ENCODE measurements around the gene MGST1.

The MGST1 gene

DNA sequence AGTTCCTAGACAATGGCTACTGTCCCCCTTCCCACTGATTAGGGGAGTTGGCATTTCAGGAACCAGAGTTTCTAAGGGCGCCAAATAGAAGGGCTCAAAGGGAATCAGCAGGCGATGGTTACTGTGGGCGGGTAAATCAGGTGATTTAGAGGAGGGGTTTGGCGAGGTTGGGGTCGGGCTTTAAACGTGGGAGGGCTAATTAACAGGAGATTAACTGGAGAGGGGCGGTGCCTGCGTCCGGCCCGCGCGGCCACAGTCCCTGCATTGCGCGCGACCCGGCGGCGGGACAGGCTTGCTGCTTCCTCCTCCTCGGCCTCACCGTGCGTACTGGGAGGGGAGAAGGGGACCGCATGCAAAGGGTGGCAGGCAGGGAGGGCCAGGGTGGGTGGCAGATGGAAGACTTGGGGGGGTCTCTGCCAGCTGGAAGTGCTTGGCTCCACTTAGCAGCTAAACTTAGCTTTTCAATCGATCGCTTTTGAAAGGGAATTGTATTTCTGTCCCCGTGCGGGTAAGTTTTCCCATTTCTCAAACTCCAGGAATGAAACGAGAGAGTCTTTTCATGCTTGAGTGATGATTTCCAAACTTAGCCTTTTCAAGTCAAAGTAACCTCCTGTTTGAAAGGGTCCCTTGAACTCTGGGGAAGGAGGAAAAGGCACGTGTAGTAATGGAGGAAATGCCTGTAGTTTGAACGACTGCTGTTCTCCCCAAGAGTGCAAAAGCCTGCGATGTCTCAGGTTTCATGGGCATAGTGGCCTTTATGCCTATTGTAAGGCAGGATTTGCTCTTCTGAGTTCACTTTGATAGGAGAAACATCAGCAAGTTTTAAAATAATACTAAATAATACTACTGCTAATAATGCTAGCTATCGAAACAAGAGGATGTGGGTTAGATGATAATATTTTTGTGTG lies at the start of gene MGST1:
Gene MGST1, plus strand, starts transcription at position 255 of the 908 bp plus-strand sequence. CDS start 6,608 bp downstream, outside the sequence.
- no peak for FAIRE-seq

GRCh38 chr12:16299403-16299802 lies 48.0 kb upstream of the MGST1 start:
- no peak for FAIRE-seq

DNA sequence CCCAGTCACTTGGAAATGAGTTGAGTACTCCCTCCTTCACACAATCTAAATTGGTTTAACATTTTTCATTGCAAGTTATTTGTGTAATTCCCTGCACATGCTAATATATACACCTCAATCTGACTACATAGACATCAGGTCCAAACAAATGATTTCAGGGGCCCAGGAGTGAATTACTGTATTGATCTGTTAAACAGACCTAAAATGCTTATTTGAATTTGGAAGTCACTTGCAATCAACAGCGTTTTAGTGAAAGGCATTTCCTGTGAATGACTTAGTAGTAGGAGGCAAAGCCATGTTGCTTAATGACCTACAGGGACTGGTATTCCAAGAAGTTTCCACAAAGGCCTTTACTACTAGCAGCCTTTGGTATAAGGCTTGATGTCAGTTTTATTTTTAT lies 47.3 kb upstream of the MGST1 start:
- no peak for FAIRE-seq

GRCh38 chr12:16300736-16301135 lies 46.7 kb upstream of the MGST1 start:
- FAIRE-seq = no peak

DNA sequence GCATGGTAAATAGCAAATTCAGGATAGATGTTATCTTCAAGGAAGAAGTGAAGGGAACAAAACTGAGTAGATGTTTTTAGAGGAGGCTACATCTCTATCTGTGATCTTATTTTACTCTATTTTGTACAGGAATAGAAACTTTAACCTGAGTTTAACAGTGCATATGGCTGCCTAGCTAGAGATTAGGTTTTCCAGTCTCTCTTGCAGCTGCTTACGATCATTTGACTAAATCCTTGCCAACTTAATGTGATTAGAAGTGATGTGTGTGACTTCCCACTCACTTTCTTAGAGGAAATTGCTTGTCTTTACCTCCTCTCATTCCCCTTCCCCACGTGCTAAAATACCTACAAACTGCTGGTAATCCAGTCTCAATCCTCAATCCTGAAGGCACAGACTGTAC lies 43.5 kb upstream of the MGST1 start:
- no peak for FAIRE-seq

DNA sequence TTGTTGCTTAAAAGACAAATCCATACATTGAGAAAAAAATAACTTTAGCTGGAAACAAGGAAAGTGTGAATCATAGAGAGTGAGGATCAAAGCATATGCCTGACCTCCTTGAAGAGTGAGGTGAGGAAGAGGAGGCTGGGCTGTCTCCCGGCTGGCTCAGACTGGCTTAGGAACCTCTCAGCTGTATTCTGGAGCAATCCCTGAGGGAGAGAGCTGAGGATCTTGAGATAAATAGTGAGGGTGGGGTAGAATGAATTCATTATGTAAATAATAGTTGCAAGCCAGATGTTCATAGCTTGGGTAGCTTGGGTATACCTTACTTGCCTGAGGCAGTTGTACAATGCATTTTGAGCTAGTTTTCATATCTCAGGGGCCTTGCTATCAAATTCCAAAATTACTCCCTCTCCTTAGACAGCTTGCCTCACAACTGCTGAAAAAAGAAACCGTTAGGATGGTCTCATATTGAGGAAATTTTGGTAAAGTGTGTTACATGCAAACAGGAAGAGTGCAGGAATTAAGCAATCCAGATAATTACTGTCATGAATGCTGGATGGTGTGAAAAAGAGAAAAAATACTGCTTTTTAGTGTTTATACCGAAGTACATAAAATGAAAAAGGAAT lies 39.5 kb upstream of the MGST1 start:
- no peak for FAIRE-seq

DNA sequence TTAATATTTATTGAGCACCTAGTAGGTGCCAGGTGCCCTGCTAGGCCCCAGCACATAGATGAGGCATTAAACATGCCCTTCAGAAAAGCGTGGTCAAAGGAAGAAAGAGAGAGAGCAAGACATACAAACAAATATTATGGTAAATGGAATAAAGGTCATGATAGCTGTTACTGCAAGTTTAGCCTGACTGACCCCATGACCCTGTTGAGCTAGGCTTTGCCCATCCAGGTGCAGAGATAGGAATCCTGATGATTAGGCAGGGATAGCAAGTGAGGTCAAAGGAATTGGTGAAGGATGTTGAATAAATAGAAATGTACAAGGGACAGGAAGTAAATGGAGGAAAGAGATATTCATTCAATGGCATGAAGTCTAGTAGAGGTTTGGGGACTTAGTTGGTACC lies 36.5 kb upstream of the MGST1 start:
- no peak for FAIRE-seq

DNA sequence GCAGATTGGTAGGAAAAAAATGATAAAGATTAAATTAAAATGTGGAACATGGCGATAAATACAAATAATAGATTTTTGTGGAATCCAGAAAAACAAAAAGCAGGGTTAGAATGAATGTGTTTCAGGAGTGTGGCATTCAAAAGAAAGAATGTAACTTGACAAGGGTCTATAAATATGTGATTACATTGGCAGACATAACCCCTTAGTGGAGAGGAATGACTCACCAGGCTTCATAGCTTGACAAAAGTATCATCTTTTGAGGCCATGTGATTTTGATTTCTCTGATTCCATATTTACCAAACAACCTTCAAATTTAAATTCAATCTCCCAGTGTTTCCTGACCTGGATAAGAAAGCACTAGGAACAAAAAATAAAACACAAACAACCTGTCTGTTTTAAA lies 24.4 kb upstream of the MGST1 start:
- FAIRE-seq = no peak

- FAIRE-seq = no peak
Observed at GRCh38 chr12:16323638-16324037, 23.8 kb upstream of the MGST1 start.

GRCh38 chr12:16324272-16324671 lies 23.2 kb upstream of the MGST1 start:
- no peak for FAIRE-seq

DNA sequence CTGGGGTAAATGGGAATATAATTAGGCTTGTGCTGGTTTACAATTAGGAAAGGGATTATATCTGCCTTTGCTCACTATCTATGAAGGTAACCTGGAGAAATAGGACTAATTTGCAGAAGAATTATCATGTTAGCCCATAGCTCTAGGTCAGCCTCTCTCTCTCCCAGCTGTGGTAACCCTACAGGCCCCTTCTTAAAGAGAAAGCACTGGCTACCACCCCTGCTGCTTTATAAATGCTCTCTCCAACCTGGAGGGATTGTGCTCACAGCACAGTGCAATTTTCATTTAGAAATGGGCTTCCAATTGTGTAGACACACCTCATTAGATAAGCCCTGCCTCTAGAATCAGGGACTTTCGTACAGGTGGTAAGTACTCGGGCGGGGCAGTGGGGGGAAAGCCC lies 22.7 kb upstream of the MGST1 start:
- FAIRE-seq = no peak

- FAIRE-seq = no peak
Observed at GRCh38 chr12:16325426-16325825, 22.0 kb upstream of the MGST1 start.

GRCh38 chr12:16327963-16328362 lies 19.5 kb upstream of the MGST1 start:
- no peak for FAIRE-seq

DNA sequence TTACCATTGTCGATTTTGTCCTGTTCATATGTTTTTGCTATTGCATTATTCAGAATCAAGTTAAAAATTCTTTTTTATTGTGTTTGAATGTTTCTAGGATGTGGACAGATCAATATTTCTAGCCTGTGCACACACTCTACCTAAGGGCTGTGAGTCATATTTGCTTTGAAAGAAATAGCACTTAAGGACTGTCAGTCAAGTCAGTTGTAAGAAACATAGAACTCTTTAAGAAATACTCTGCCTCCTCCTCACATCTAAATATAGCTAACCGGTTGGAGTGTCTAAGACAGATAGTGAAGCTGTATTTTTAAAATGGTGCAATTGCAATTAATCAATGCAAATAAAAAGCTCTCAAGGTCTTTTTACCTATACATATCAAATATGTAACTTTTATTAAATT lies 17.9 kb upstream of the MGST1 start:
- FAIRE-seq = no peak

DNA sequence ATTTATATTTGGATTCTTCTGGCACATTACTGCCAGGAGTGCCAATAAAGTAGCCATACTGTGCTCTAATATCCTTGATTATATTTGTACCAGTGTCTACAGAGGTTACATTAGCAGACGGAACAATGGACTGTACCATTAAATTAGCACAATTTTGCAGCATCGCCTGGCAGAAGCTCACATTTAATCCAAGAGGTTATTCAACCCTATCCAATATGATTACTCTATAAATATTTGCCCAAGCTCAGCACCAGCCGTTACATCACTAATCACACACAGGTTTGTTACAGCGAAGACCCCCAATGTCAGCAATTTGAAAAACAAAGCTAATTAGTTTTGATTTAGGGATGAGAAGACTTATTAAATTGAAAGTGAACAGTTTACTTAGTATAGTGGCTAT lies 16.9 kb upstream of the MGST1 start:
- no peak for FAIRE-seq

- no peak for FAIRE-seq
Observed at GRCh38 chr12:16331998-16332397, 15.4 kb upstream of the MGST1 start.

GRCh38 chr12:16335838-16336237 lies 11.6 kb upstream of the MGST1 start:
- no peak for FAIRE-seq

DNA sequence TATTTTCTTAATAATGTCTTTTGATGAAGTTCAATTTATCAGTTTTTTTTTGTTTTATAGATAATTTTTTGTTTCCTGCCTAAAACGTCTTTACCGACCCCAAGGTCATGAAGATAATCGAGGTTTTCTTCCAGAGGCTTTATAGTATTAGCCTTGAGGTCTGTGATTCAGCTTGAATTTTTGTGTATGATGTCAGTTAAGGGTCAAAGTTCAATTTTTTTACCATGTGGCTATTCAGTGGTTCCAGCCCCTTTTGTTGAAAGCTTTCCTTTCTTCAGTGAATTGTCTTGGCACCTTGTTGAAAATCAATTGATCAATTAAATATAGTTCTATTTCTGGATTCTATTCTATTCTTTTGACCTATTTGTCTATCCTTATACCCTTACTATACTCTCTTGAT lies 3.2 kb upstream of the MGST1 start:
- no peak for FAIRE-seq

GRCh38 chr12:16345105-16345504 lies 2.3 kb upstream of the MGST1 start:
- no peak for FAIRE-seq

- no peak for FAIRE-seq
Observed at GRCh38 chr12:16346958-16347357, 487 bp upstream of the MGST1 start.

DNA sequence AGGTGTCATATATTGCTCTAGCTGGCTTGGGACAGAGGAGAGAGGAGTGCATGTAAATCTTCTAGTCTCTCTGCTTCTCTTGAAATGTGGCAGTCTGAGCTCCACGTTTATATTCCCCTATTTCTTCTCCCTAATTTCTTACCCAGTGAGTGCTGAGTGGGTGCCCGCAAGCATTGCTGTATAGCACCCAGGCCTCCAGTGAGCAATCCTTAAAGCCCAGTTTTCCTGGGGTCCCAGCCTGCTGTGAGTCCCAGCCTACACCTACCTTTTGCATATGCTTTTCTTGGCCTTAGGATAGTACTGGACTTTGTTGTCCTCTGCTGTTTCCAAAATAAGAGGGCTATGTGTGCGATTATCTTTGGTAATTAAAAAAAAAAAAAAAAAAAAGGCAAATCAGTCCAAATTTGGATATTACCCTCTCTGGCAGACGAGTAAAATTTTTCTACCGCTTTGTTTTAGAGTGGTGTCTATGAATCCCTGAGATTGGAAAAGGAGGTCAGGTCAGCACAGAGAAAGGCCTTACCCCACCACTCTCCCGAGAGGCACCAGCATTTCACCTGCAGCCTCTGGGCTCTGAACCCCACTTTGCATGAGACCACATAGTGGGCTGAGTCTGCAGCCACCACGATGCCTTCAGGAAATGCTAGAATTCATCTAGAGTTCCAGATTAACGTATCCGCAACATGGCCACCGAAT lies 1.1 kb downstream of the MGST1 start:
- no peak for FAIRE-seq

GRCh38 chr12:16349131-16349460 lies 1.7 kb downstream of the MGST1 start:
- FAIRE-seq = no peak

DNA sequence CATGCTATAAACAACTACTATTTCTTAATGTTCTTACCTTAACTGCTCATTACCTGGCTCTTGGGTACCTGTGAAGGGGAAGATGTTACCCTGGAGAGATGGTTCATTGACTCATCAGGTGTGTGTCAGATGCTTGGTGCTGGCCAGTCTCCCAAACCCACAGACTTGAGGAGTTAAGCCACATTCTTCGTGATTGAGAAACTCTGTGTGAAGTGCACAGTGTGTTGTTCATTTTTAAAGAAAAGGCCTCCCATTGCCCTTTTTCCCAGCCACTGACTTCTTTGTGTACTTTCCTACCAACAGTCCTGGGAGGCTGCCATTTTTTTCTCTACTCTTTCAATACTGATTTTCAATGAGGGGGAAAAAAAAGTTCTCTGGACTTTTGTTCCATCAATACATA lies 3.2 kb downstream of the MGST1 start:
- FAIRE-seq = no peak

GRCh38 chr12:16352481-16352880 lies 5.0 kb downstream of the MGST1 start:
- FAIRE-seq = no peak
